IMR-90 (cell line): ENCODE results near the gene GPR132. TPM values are rescaled to one million over a fixed set of nuclear protein-coding genes. Genes with fewer than 3 reads are reported as not detected.
A peak's percentile ranks its signal among the peaks of the same experiment; 100 is the strongest.

Experiments used
- ATAC-seq: fragments of 200-7000 bp; cut with Tn5 transposase; 2 replicates; pipeline ENCODE4 v1.9.1; 2020; ENCODE audit warnings: low read depth, mild to moderate bottlenecking, moderate library complexity
- BruUV-seq: library from RNA; stranded (reverse); fragments of 400-500 nt; replicated peaks from 2 replicates; lab custom pipeline; 2021; lab: Mats Ljungman, UMichigan
- CTCF ChIA-PET: fragments of 300-600 bp; formaldehyde crosslinking; extraction: SDS; loops from one replicate; lab custom pipeline; 2021; ENCODE audit warnings: antibody characterized with exemption; lab: Yijun Ruan, JAX
- POLR2A ChIA-PET: fragments of 300-600 bp; sonication (Branson Sonifier 250); formaldehyde crosslinking; loops from one replicate; lab custom pipeline; 2022; ENCODE audit warnings: antibody characterized with exemption; ENCODE audit not compliant: unreplicated experiment; lab: Charles Lee
- DNase-seq: peaks from one replicate; pipeline ENCODE4 v3.0.0; 2013
- H2AFZ ChIP-seq: replicated peaks from 2 replicates; pipeline ENCODE3; 2013; ENCODE audit warnings: low read length, mild to moderate bottlenecking; ENCODE audit not compliant: poor library complexity
- H2AK5ac ChIP-seq: 2 replicates; pipeline ENCODE4 v1.6.1; 2013; ENCODE audit warnings: low read depth, low read length, inconsistent platforms
- H2AK9ac ChIP-seq: replicated peaks from 2 replicates; pipeline ENCODE3; 2013; ENCODE audit warnings: mild to moderate bottlenecking, low read depth, low read length, moderate library complexity; ENCODE audit not compliant: poor library complexity
- H2BK120ac ChIP-seq: 2 replicates; pipeline ENCODE4 v1.6.1; 2013; ENCODE audit warnings: low read depth, low read length, inconsistent platforms
- H2BK15ac ChIP-seq: 3 replicates; pipeline ENCODE4 v1.6.1; 2013; ENCODE audit warnings: low read depth, low read length, inconsistent platforms
- H2BK20ac ChIP-seq: 2 replicates; pipeline ENCODE4 v1.6.1; 2013; ENCODE audit warnings: low read depth, mild to moderate bottlenecking, inconsistent platforms, low read length, moderate library complexity
- H2BK5ac ChIP-seq: 2 replicates; pipeline ENCODE4 v1.6.1; 2013; ENCODE audit warnings: mild to moderate bottlenecking, low read depth, low read length, inconsistent platforms; ENCODE audit not compliant: poor library complexity, severe bottlenecking
- H3K14ac ChIP-seq: replicated peaks from 2 replicates; pipeline ENCODE4 v1.6.1; 2013; ENCODE audit warnings: low read depth, low read length, inconsistent platforms
- H3K18ac ChIP-seq: 2 replicates; pipeline ENCODE4 v1.6.1; 2013; ENCODE audit warnings: low read depth, low read length, control low read depth
- H3K23ac ChIP-seq: 2 replicates; pipeline ENCODE4 v1.6.1; 2013; ENCODE audit warnings: low read depth, low read length, inconsistent platforms
- H3K27ac ChIP-seq: 2 replicates; pipeline ENCODE4 v1.5.1; 2013; ENCODE audit warnings: mild to moderate bottlenecking, control low read depth, low read length; ENCODE audit not compliant: insufficient read depth
- H3K27me3 ChIP-seq: 2 replicates; pipeline ENCODE4 v1.6.1; 2013; ENCODE audit warnings: low read length; ENCODE audit not compliant: control insufficient read depth, insufficient read depth
- H3K36me3 ChIP-seq: 2 replicates; pipeline ENCODE4 v1.6.1; 2013; ENCODE audit warnings: low read length, mixed read lengths; ENCODE audit not compliant: control insufficient read depth, insufficient read depth
- H3K4ac ChIP-seq: 2 replicates; pipeline ENCODE4 v1.6.1; 2013; ENCODE audit warnings: low read depth, low read length, inconsistent platforms
- H3K4me1 ChIP-seq: 2 replicates; pipeline ENCODE4 v1.6.1; 2013; ENCODE audit warnings: low read length, mixed read lengths; ENCODE audit not compliant: control insufficient read depth, insufficient read depth
- H3K4me2 ChIP-seq: 2 replicates; pipeline ENCODE4 v1.6.1; 2013; ENCODE audit warnings: low read depth, mild to moderate bottlenecking, control low read depth, low read length, moderate library complexity
- H3K4me3 ChIP-seq: 2 replicates; pipeline ENCODE4 v1.5.1; 2013; ENCODE audit warnings: low read depth, mild to moderate bottlenecking, control low read depth, low read length, moderate library complexity; ENCODE audit not compliant: insufficient read depth
- H3K56ac ChIP-seq: 2 replicates; pipeline ENCODE4 v1.6.1; 2013; ENCODE audit warnings: low read length, inconsistent platforms; ENCODE audit not compliant: insufficient read depth; ENCODE audit errors: extremely low read depth
- H3K79me1 ChIP-seq, 2 experiments: 2 replicates each; pipeline ENCODE4 v1.6.1; 2013; ENCODE audit warnings: low read length in 2 of 2, inconsistent platforms in 1 of 2, low read depth in 1 of 2
- H3K9ac ChIP-seq: 2 replicates; pipeline ENCODE4 v1.6.1; 2013; ENCODE audit warnings: low read depth, low read length, control low read depth
- H3K9me1 ChIP-seq: 2 replicates; pipeline ENCODE4 v1.6.1; 2013; ENCODE audit warnings: low read length, inconsistent platforms; ENCODE audit not compliant: insufficient read depth
- H3K9me3 ChIP-seq: 2 replicates; pipeline ENCODE4 v1.6.1; 2013; ENCODE audit warnings: low read length; ENCODE audit not compliant: control insufficient read depth, insufficient read depth
- H4K20me1 ChIP-seq: 2 replicates; pipeline ENCODE4 v1.6.1; 2013; ENCODE audit warnings: low read length, inconsistent platforms; ENCODE audit not compliant: insufficient read depth
- H4K5ac ChIP-seq: 2 replicates; pipeline ENCODE4 v1.6.1; 2013; ENCODE audit warnings: mild to moderate bottlenecking, low read depth, low read length, control low read depth
- H4K8ac ChIP-seq, 2 experiments: 2 replicates each; pipeline ENCODE4 v1.6.1; 2013; ENCODE audit warnings: low read depth in 2 of 2, low read length in 2 of 2, control low read depth in 1 of 2, inconsistent platforms in 1 of 2
- H4K91ac ChIP-seq: 2 replicates; pipeline ENCODE4 v1.6.1; 2013; ENCODE audit warnings: low read depth, low read length, inconsistent platforms; ENCODE audit not compliant: insufficient read depth
- BHLHE40 ChIP-seq: fragments of 150-350 bp; IDR thresholded peaks from 2 replicates; pipeline ENCODE4 v1.6.1; 2016; ENCODE audit warnings: mild to moderate bottlenecking, low read depth, low read length
- CEBPB ChIP-seq: IDR thresholded peaks from 2 replicates; pipeline ENCODE4 v1.6.1; 2012; ENCODE audit warnings: low read depth, low read length, improper control_type of control experiment
- CHD1 ChIP-seq: IDR thresholded peaks from 2 replicates; pipeline ENCODE4 v1.6.1; 2012; ENCODE audit warnings: low read depth, low read length, improper control_type of control experiment
- ELK1 ChIP-seq: fragments of 150-350 bp; IDR thresholded peaks from 2 replicates; pipeline ENCODE4 v1.6.1; 2016; ENCODE audit warnings: low read depth, mild to moderate bottlenecking, low read length, moderate library complexity, borderline replicate concordance
- MAZ ChIP-seq: IDR thresholded peaks from 2 replicates; pipeline ENCODE4 v1.6.1; 2012; ENCODE audit warnings: low read depth, mild to moderate bottlenecking, low read length, improper control_type of control experiment, moderate library complexity, borderline replicate concordance
- MXI1 ChIP-seq: IDR thresholded peaks from 2 replicates; pipeline ENCODE4 v1.6.1; 2012; ENCODE audit warnings: low read depth, mild to moderate bottlenecking, low read length, moderate library complexity, borderline replicate concordance
- NFE2L2 ChIP-seq: fragments of 150-350 bp; IDR thresholded peaks from 2 replicates; pipeline ENCODE4 v1.6.1; 2016; ENCODE audit warnings: low read depth, mild to moderate bottlenecking, low read length
- RCOR1 ChIP-seq: IDR thresholded peaks from 2 replicates; pipeline ENCODE4 v1.6.1; 2012; ENCODE audit warnings: mild to moderate bottlenecking, low read length, improper control_type of control experiment; ENCODE audit not compliant: insufficient replicate concordance
- SMC3 ChIP-seq: fragments of 150-350 bp; IDR thresholded peaks from 2 replicates; pipeline ENCODE4 v1.6.1; 2016; ENCODE audit warnings: low read depth, mild to moderate bottlenecking, antibody characterized with exemption, low read length, moderate library complexity
- USF2 ChIP-seq: fragments of 150-350 bp; IDR thresholded peaks from 2 replicates; pipeline ENCODE4 v1.6.1; 2017; ENCODE audit warnings: mild to moderate bottlenecking, antibody characterized with exemption, low read length, low read depth
- WGBS, 2 experiments: methylation state at CpG; one replicate each; pipeline versions ENCODE4 v1.1.5 to v1.1.7; 2013; ENCODE audit warnings: missing lambda C conversion rate in 2 of 2; ENCODE audit not compliant: insufficient read length in 1 of 2; ENCODE audit errors: extremely low coverage in 2 of 2; 5-methylcytosine and 5-hydroxymethylcytosine counted together
- dilution Hi-C: fragments of 300-500 bp; cut with HindIII; formaldehyde crosslinking; loops from one replicate; pipeline ENCODE4 v1.14.3; 2018; ENCODE audit warnings: low sequenced_read_pairs; ENCODE audit not compliant: unreplicated experiment
- in situ Hi-C: fragments of 300-500 bp; cut with MboI; formaldehyde crosslinking; loops from 3 replicates; pipeline ENCODE4 v1.14.3; 2019; ENCODE audit warnings: low sequenced_read_pairs, inconsistent platforms, mixed read lengths
- intact Hi-C: fragments of 100-400 bp; cut with micrococcal nuclease; formaldehyde crosslinking; loops from 2 replicates; pipeline ENCODE4 v1.10.0; 2022
- polyA plus RNA-seq, 3 experiments: library from polyadenylated mRNA; depleted of rRNA; stranded (reverse); fragments of >200 nt; gene quantifications; 2 replicates each; pipeline ENCODE4 v1.2.3, GENCODE V29; 2012; ENCODE audit warnings: low replicate concordance in 1 of 3
- total RNA-seq: library from RNA; depleted of rRNA; stranded (reverse); fragments of >200 nt; gene quantifications from 2 replicates; pipeline ENCODE4 v1.2.3, GENCODE V29; 2012
- TF ChIP-seq, protein P1 (sequence below): conservative IDR thresholded peaks from 2 replicates; pipeline ENCODE4 v1.5.1; 2012; ENCODE audit warnings: mild to moderate bottlenecking, low read depth, low read length, improper control_type of control experiment

Gene GPR132
- total and polyA plus RNA-seq, 2 of the 4 experiments (the other 2 are of a cell fraction), result under 0.01 to 0.10 TPM

DNA sequence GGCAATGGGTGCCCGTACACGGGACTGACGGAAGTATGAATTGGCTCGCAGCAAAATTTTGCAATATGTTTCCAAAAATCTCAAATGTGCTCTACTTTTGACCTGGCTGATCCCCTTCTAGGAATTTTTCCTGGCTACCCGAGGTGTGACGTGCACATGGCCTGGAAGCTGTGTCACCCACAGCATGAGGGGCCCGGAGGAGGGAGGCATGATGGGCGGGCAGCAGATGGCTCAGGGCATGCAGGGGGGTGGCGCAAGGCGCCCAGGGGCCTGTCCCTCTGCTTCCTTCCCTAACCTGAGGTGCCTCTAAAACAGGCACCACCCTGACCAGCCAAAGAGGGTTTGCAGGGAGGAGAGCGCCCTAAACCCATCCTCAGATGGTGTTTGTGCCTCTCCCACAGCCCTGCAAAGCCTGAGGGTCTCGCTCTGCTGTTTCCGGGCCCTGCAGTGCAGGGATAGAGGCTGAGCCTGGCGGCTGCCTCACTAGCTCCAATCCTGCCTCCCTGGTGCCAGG lies 6.7 kb downstream of the GPR132 start:
- Histone ChIP-seq H2AFZ (no peak overlapping the region), H3K27me3 (peaks cover 15% of the 10 kb centered on the region), H2BK5ac (no peak overlapping the region), H2AK5ac (no peak overlapping the region), H3K4me3 (no peak overlapping the region), H3K4ac (no peak overlapping the region), H3K14ac (no peak overlapping the region), H3K9me3 (no peaks in the 10 kb centered on the region), H4K5ac (no peak overlapping the region), H3K4me2 (no peak overlapping the region), H3K9ac (no peak overlapping the region), H2BK20ac (no peak overlapping the region), H2AK9ac (peak overlapping the region; percentile 42), H4K20me1 (no peaks in the 10 kb centered on the region), H2BK15ac (no peak overlapping the region), H4K91ac (no peak overlapping the region), H3K18ac (no peak overlapping the region), H2BK120ac (no peak overlapping the region), H3K23ac (no peak overlapping the region), H3K56ac (no peak overlapping the region), H4K8ac (no peak overlapping the region), H3K27ac (no peak overlapping the region), H3K9me1 (no peaks in the 10 kb centered on the region), H3K36me3 (no peaks in the 10 kb centered on the region), H3K79me1 (no peaks in the 10 kb centered on the region), H3K4me1 (no peaks in the 10 kb centered on the region)
- dilution Hi-C loops, result loop anchor here (10.0 kb wide), 1 partner anchor 124 kb away; no protein-coding TSS in a partner anchor
- in situ Hi-C loops, result no loop called here
- intact Hi-C loops, result no loop called here
- TF ChIP-seq CHD1 (no peak), BHLHE40 (no peak), MAZ (no peak), CEBPB (no peak), USF2 (no peak), NFE2L2 (no peak), RCOR1 (no peak), ELK1 (no peak), MXI1 (no peak), SMC3 (no peak)
- TF ChIP-seq, protein P1, sequence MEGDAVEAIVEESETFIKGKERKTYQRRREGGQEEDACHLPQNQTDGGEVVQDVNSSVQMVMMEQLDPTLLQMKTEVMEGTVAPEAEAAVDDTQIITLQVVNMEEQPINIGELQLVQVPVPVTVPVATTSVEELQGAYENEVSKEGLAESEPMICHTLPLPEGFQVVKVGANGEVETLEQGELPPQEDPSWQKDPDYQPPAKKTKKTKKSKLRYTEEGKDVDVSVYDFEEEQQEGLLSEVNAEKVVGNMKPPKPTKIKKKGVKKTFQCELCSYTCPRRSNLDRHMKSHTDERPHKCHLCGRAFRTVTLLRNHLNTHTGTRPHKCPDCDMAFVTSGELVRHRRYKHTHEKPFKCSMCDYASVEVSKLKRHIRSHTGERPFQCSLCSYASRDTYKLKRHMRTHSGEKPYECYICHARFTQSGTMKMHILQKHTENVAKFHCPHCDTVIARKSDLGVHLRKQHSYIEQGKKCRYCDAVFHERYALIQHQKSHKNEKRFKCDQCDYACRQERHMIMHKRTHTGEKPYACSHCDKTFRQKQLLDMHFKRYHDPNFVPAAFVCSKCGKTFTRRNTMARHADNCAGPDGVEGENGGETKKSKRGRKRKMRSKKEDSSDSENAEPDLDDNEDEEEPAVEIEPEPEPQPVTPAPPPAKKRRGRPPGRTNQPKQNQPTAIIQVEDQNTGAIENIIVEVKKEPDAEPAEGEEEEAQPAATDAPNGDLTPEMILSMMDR, result no peak
- no TSS peak for BruUV-seq
- no peak for DNase-seq
- 85% methylated on average over 4 of the region's 14 CpGs; no CpG with 5 or more reads in 1 of the 2 experiments for WGBS, 2 experiments
- ChIA-PET CTCF (no interaction called here), POLR2A (no interaction called here)
- no peak for ATAC-seq
